GM23338 (cell line): ENCODE measurements around the gene DNAJC15. TPM values are rescaled to one million over a fixed set of nuclear protein-coding genes. Genes with fewer than 3 reads are reported as not detected.

Experiments
- ATAC-seq: fragments of 200-7000 bp; cut with Tn5 transposase; 3 replicates; pipeline ENCODE4 v1.9.1; 2020
- DNase-seq: peaks from one replicate; pipeline ENCODE4 v3.0.0-alpha.2; 2015; ENCODE audit warnings: low spot score
- H2AFZ ChIP-seq: fragments of 200-600 bp; sonication (generic); 2 replicates; pipeline ENCODE4 v1.8.0; 2016; ENCODE audit warnings: antibody characterized with exemption, mild to moderate bottlenecking, moderate library complexity
- H3F3A ChIP-seq: fragments of 200-600 bp; sonication (generic); replicated peaks from 2 replicates; pipeline ENCODE4 v1.8.0; 2017; ENCODE audit warnings: antibody characterized with exemption, mixed run types, low read depth
- H3K27ac ChIP-seq: fragments of 200-600 bp; sonication (generic); 2 replicates; pipeline ENCODE4 v1.6.1; 2016; ENCODE audit warnings: low read depth
- H3K27me3 ChIP-seq: fragments of 200-600 bp; sonication (generic); 2 replicates; pipeline ENCODE4 v1.8.0; 2016; ENCODE audit warnings: mild to moderate bottlenecking, mixed run types, moderate library complexity; ENCODE audit not compliant: insufficient read depth
- H3K36me3 ChIP-seq: fragments of 200-600 bp; sonication (generic); 2 replicates; pipeline ENCODE4 v1.8.0; 2016; ENCODE audit warnings: mild to moderate bottlenecking; ENCODE audit not compliant: insufficient read depth
- H3K4me1 ChIP-seq: fragments of 200-600 bp; sonication (generic); 2 replicates; pipeline ENCODE4 v1.8.0; 2016; ENCODE audit warnings: mild to moderate bottlenecking, moderate library complexity; ENCODE audit not compliant: insufficient read depth
- H3K4me2 ChIP-seq: fragments of 200-600 bp; sonication (generic); 2 replicates; pipeline ENCODE4 v1.7.1; 2017; ENCODE audit warnings: mixed run types
- H3K4me3 ChIP-seq: fragments of 200-600 bp; sonication (generic); 2 replicates; pipeline ENCODE4 v1.6.1; 2016; ENCODE audit warnings: mixed run types
- H3K79me2 ChIP-seq: fragments of 200-600 bp; sonication (generic); replicated peaks from 2 replicates; pipeline ENCODE4 v1.8.0; 2017; ENCODE audit warnings: mild to moderate bottlenecking; ENCODE audit not compliant: insufficient read depth
- H3K9me2 ChIP-seq: fragments of 200-600 bp; sonication (generic); 2 replicates; pipeline ENCODE4 v1.8.0; 2017; ENCODE audit not compliant: insufficient read depth
- H4K20me1 ChIP-seq: fragments of 200-600 bp; sonication (generic); replicated peaks from 2 replicates; pipeline ENCODE4 v1.8.0; 2017; ENCODE audit warnings: mild to moderate bottlenecking; ENCODE audit not compliant: insufficient read depth
- H3K27ac Mint-ChIP-seq: 2 replicates; pipeline ENCODE4 v1.8.0; 2020; ENCODE audit warnings: inconsistent platforms, mild to moderate bottlenecking, moderate library complexity, mixed read lengths
- H3K27me3 Mint-ChIP-seq: 3 replicates; pipeline ENCODE4 v1.8.0; 2022; ENCODE audit warnings: low read depth, mild to moderate bottlenecking, moderate library complexity, mixed read lengths, inconsistent platforms; ENCODE audit not compliant: insufficient read depth, poor library complexity
- H3K36me3 Mint-ChIP-seq: 3 replicates; pipeline ENCODE4 v1.8.0; 2021; ENCODE audit warnings: low read depth, mild to moderate bottlenecking, inconsistent platforms, moderate library complexity, mixed read lengths
- H3K4me1 Mint-ChIP-seq: 3 replicates; pipeline ENCODE4 v1.8.0; 2020; ENCODE audit warnings: mild to moderate bottlenecking, inconsistent platforms, mixed read lengths
- H3K4me3 Mint-ChIP-seq: 3 replicates; pipeline ENCODE4 v1.8.0; 2021; ENCODE audit warnings: moderate library complexity, mild to moderate bottlenecking, inconsistent platforms, mixed read lengths
- H3K9me3 Mint-ChIP-seq: 3 replicates; pipeline ENCODE4 v1.8.0; 2020; ENCODE audit warnings: moderate library complexity, mild to moderate bottlenecking, inconsistent platforms, mixed read lengths
- EZH2 ChIP-seq: fragments of 200-600 bp; sonication (generic); IDR thresholded peaks from one replicate; pipeline ENCODE4 v1.8.0; 2017; ENCODE audit warnings: antibody characterized with exemption, mild to moderate bottlenecking, low read depth; ENCODE audit not compliant: unreplicated experiment
- EZH2phosphoT487 ChIP-seq: fragments of 200-600 bp; sonication (generic); IDR thresholded peaks from one replicate; pipeline ENCODE4 v1.8.1; 2018; ENCODE audit warnings: antibody characterized with exemption; ENCODE audit not compliant: unreplicated experiment
- JUNB ChIP-seq: IDR thresholded peaks from one replicate; pipeline ENCODE4 v1.6.1; 2016; ENCODE audit warnings: antibody characterized with exemption; ENCODE audit not compliant: unreplicated experiment
- NANOG ChIP-seq: IDR thresholded peaks from 2 replicates; pipeline ENCODE4 v1.6.1; 2016; ENCODE audit warnings: antibody characterized with exemption, borderline replicate concordance
- STAT1 ChIP-seq: IDR thresholded peaks from one replicate; pipeline ENCODE4 v1.6.1; 2016; ENCODE audit warnings: antibody characterized with exemption; ENCODE audit not compliant: unreplicated experiment
- ZNF331 ChIP-seq: fragments of 250-450 bp; sonication (Bioruptor Pico); IDR thresholded peaks from 2 replicates; pipeline ENCODE4 v1.5.0; 2020; ENCODE audit warnings: low read depth, mild to moderate bottlenecking, moderate library complexity
- polyA plus RNA-seq: library from polyadenylated mRNA; unstranded; fragments of >200 nt; fragmentation: Nextera tagmentation; extraction: Ambion mirVana; gene quantifications from 2 replicates; pipeline ENCODE4 v1.2.1, GENCODE V29; 2016
- total RNA-seq: library from RNA; depleted of rRNA; stranded (reverse); fragments of >200 nt; shearing (Covaris generic); gene quantifications from 2 replicates; pipeline ENCODE4 v1.2.3, GENCODE V29; 2014
- TF ChIP-seq, protein P1 (sequence below): IDR thresholded peaks from one replicate; pipeline ENCODE4 v1.6.1; 2018; ENCODE audit warnings: antibody characterized with exemption; ENCODE audit not compliant: unreplicated experiment
- TF ChIP-seq, protein P2 (sequence below): fragments of 250-450 bp; sonication (Bioruptor Pico); IDR thresholded peaks from 2 replicates; pipeline ENCODE4 v1.5.0; 2020; ENCODE audit warnings: mild to moderate bottlenecking, moderate library complexity
- TF ChIP-seq, protein P3 (sequence below), 2 experiments: fragments of 200-600 bp in 1 of 2; sonication (generic) in 1 of 2; conservative IDR thresholded peaks; 2 replicates each; pipeline versions ENCODE4 v1.5.1 to v1.6.1; 2016 to 2017; ENCODE audit warnings: antibody characterized with exemption in 2 of 2, low read depth in 2 of 2, mild to moderate bottlenecking in 2 of 2, moderate library complexity in 1 of 2

The DNAJC15 gene
- total and polyA plus RNA-seq, 2 experiments from 2014 or later, result 11.4 to 80.4 TPM

DNA sequence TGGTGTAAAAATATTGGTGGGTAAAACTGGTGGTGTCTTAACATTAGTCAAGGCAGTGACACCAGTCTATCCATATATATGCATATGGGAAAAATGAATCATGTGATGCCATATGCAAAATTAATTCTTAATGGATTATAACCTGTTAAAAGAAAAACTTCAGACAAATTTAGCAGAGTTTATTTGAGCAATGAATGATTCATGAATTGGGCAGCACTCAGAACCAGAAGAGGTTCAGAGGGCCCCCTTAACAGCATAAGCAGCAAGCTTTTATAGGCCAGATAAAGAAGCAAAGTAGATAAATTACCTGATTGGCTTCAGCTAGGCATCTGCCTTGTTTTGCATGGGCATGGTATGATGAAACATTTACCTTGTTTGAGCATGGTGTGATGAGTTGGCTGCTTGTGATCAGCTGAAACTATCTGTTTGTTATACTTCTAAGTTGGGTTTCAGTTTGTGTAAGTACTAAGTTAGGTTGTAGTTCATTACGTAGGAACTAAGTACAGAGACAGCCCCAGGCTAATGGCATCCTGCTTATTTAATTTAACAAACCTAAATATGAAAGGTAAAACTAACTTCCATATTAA lies 66.6 kb downstream of the DNAJC15 start (continued):
- TF ChIP-seq, protein P1, sequence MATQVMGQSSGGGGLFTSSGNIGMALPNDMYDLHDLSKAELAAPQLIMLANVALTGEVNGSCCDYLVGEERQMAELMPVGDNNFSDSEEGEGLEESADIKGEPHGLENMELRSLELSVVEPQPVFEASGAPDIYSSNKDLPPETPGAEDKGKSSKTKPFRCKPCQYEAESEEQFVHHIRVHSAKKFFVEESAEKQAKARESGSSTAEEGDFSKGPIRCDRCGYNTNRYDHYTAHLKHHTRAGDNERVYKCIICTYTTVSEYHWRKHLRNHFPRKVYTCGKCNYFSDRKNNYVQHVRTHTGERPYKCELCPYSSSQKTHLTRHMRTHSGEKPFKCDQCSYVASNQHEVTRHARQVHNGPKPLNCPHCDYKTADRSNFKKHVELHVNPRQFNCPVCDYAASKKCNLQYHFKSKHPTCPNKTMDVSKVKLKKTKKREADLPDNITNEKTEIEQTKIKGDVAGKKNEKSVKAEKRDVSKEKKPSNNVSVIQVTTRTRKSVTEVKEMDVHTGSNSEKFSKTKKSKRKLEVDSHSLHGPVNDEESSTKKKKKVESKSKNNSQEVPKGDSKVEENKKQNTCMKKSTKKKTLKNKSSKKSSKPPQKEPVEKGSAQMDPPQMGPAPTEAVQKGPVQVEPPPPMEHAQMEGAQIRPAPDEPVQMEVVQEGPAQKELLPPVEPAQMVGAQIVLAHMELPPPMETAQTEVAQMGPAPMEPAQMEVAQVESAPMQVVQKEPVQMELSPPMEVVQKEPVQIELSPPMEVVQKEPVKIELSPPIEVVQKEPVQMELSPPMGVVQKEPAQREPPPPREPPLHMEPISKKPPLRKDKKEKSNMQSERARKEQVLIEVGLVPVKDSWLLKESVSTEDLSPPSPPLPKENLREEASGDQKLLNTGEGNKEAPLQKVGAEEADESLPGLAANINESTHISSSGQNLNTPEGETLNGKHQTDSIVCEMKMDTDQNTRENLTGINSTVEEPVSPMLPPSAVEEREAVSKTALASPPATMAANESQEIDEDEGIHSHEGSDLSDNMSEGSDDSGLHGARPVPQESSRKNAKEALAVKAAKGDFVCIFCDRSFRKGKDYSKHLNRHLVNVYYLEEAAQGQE, result no peak

DNA sequence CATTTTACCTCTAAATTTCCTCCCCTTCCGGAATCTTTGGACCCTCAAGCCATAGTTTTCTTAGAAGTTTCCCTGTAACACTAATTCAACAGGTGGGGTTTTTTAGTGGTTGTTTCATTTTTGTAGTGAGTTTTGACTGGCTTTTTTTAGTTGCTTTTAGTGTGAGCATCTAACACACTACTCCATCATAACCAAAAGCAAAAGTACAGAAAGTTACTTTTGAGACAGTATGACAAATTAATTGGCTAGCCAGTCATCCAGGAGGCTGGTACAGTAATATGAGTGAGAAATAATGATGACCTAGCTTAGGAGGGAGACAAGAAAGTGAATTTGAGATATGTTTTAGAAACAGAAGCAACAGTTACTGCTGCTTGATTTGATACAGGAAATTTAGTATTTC lies 71.5 kb downstream of the DNAJC15 start:
- no peak for ATAC-seq
- H3K4me1 ChIP-seq, result no peaks in the 10 kb centered on the region
- H3K4me3 ChIP-seq, result no peak overlapping the region
- no peaks in the 10 kb centered on the region for H3K79me2 ChIP-seq
- no peak overlapping the region for H3K27ac ChIP-seq
- no peaks in the 10 kb centered on the region for H3F3A ChIP-seq
- H3K36me3 ChIP-seq, result no peaks in the 10 kb centered on the region
- H2AFZ ChIP-seq, result no peak overlapping the region
- no peaks in the 10 kb centered on the region for H3K27me3 ChIP-seq
- TF ChIP-seq, protein P2, sequence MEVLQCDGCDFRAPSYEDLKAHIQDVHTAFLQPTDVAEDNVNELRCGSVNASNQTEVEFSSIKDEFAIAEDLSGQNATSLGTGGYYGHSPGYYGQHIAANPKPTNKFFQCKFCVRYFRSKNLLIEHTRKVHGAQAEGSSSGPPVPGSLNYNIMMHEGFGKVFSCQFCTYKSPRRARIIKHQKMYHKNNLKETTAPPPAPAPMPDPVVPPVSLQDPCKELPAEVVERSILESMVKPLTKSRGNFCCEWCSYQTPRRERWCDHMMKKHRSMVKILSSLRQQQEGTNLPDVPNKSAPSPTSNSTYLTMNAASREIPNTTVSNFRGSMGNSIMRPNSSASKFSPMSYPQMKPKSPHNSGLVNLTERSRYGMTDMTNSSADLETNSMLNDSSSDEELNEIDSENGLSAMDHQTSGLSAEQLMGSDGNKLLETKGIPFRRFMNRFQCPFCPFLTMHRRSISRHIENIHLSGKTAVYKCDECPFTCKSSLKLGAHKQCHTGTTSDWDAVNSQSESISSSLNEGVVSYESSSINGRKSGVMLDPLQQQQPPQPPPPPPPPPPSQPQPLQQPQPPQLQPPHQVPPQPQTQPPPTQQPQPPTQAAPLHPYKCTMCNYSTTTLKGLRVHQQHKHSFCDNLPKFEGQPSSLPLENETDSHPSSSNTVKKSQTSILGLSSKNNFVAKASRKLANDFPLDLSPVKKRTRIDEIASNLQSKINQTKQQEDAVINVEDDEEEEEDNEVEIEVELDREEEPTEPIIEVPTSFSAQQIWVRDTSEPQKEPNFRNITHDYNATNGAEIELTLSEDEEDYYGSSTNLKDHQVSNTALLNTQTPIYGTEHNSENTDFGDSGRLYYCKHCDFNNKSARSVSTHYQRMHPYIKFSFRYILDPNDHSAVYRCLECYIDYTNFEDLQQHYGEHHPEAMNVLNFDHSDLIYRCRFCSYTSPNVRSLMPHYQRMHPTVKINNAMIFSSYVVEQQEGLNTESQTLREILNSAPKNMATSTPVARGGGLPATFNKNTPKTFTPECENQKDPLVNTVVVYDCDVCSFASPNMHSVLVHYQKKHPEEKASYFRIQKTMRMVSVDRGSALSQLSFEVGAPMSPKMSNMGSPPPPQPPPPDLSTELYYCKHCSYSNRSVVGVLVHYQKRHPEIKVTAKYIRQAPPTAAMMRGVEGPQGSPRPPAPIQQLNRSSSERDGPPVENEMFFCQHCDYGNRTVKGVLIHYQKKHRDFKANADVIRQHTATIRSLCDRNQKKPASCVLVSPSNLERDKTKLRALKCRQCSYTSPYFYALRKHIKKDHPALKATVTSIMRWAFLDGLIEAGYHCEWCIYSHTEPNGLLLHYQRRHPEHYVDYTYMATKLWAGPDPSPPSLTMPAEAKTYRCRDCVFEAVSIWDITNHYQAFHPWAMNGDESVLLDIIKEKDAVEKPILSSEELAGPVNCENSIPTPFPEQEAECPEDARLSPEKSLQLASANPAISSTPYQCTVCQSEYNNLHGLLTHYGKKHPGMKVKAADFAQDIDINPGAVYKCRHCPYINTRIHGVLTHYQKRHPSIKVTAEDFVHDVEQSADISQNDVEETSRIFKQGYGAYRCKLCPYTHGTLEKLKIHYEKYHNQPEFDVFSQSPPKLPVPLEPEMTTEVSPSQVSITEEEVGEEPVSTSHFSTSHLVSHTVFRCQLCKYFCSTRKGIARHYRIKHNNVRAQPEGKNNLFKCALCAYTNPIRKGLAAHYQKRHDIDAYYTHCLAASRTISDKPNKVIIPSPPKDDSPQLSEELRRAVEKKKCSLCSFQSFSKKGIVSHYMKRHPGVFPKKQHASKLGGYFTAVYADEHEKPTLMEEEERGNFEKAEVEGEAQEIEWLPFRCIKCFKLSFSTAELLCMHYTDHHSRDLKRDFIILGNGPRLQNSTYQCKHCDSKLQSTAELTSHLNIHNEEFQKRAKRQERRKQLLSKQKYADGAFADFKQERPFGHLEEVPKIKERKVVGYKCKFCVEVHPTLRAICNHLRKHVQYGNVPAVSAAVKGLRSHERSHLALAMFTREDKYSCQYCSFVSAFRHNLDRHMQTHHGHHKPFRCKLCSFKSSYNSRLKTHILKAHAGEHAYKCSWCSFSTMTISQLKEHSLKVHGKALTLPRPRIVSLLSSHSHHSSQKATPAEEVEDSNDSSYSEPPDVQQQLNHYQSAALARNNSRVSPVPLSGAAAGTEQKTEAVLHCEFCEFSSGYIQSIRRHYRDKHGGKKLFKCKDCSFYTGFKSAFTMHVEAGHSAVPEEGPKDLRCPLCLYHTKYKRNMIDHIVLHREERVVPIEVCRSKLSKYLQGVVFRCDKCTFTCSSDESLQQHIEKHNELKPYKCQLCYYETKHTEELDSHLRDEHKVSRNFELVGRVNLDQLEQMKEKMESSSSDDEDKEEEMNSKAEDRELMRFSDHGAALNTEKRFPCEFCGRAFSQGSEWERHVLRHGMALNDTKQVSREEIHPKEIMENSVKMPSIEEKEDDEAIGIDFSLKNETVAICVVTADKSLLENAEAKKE, result no peak
- TF ChIP-seq EZH2phosphoT487, result no peak
- no peak for TF ChIP-seq ZNF331 (CRISPR knock-in tag)
- TF ChIP-seq, protein P3, sequence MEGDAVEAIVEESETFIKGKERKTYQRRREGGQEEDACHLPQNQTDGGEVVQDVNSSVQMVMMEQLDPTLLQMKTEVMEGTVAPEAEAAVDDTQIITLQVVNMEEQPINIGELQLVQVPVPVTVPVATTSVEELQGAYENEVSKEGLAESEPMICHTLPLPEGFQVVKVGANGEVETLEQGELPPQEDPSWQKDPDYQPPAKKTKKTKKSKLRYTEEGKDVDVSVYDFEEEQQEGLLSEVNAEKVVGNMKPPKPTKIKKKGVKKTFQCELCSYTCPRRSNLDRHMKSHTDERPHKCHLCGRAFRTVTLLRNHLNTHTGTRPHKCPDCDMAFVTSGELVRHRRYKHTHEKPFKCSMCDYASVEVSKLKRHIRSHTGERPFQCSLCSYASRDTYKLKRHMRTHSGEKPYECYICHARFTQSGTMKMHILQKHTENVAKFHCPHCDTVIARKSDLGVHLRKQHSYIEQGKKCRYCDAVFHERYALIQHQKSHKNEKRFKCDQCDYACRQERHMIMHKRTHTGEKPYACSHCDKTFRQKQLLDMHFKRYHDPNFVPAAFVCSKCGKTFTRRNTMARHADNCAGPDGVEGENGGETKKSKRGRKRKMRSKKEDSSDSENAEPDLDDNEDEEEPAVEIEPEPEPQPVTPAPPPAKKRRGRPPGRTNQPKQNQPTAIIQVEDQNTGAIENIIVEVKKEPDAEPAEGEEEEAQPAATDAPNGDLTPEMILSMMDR (conservative IDR thresholded peaks at IDR 0.05; ENCODE audit: low read depth in 2 of 2), result no peak
- no peak for TF ChIP-seq EZH2
- TF ChIP-seq NANOG, result no peak
- no peak for TF ChIP-seq JUNB
- no peak for TF ChIP-seq STAT1
- no peaks in the 10 kb centered on the region for H3K27me3 Mint-ChIP-seq
- no peak overlapping the region for H3K4me3 Mint-ChIP-seq
- DNase-seq, result no peak
- H3K36me3 Mint-ChIP-seq, result peaks cover 6% of the 10 kb centered on the region; the same call in 1 of the 3 replicates
- no peaks in the 10 kb centered on the region for H3K9me2 ChIP-seq
- no peak overlapping the region for H3K27ac Mint-ChIP-seq
- no peaks in the 10 kb centered on the region for H4K20me1 ChIP-seq
- no peaks in the 10 kb centered on the region for H3K4me1 Mint-ChIP-seq
- H3K4me2 ChIP-seq, result no peak overlapping the region
- no peaks in the 10 kb centered on the region for H3K9me3 Mint-ChIP-seq
